Measurements from ENCODE around the gene RAE1.
"Not testable (repeated sequence)": the region's sequence is repeated elsewhere in the genome, so short reads cannot be mapped to it uniquely, and the experiment has no call there.

Gene RAE1

DNA sequence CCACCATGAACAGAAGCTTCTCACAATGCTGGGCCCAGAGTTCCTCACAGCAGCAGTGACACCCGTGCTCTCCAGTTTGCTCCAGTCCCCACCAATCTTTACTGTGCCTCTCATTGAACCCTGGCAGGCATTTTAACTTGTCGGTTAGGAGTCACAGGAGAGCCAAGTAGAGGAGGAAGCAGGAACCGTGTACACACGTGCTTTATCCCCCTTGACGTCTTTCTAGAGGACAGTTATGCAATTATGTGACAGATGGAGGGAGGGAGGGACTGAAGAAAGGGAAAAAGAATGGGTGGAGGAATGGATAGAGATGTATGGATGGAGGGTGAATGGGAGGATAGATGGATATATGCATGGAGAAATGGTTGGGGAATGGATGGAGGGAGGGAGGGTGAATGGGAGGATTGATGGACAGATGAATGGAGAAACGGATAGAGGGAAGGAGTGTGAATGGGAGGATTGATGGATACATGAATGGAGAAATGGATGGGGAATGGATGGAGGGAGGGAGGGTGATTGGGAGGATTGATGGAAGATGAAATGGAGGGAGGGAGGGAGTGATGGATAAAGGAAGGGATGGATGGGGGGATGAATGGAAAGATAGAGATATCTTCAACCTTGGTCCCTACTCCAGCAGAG is 66.1 kb downstream of the RAE1 start:
- no peak for DNase-seq

DNA sequence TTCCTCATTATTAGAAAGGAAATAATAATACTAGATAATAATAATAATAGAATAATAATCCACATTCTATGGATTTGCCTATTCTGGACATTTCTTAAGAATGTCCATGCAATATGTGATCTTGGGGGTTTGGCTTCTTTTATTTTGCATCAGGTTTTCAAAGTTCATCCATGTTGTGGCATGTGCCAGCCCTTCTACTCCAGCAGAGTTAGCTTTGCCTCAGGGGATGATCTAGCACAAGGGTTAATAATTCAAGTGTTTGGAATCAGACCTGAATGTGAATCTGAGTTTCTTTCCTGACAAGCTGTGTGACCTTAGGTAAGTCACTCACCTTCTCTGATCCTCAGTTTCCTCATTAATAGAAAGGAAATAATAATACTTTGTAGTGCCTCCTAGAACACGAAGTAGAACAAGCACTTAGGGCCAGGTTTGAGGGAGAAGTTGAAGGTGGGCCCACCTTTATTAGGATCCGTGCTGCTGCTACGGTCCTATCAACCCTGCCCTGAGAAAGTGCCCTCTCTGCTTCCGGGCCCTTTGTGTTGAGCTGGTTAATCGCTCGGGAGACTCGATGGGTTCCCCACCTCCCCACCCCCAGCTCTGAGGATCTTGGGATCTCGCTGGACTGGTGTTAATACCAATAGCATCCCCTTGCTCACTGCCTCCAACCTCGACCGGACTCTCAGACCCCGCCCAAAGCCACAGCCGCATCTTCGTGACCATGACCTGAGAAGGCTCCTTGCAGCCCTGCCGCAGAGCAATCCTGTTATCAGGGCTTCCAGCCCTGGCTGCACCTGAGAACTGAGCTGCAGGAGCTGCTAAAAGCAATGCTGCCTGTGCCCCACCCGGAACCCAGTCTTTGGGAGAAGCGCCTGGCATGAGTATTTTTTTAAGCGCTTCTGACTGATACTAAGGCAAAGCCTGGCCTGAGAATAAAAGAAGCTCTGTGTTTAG is 67.0 kb downstream of the RAE1 start:
- DNase-seq, result no peak

DNA sequence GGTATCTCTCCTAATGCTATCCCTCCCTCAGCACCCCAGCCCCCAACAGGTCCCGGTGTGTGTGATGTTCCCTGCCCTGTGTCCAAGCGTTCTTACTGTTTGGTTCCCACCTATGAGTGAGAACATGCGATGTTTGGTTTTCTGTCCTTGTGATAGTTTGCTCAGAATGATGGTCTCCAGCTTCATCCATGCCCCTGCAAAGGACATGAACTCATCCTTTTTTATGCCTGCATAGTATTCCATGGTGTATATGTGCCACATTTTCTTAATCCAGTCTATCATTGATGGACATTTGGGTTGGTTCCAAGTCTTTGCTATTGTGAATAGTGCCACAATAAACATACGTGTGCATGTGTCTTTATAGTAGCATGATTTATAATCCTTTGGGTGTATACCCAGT is 68.4 kb downstream of the RAE1 start:
- DNase-seq, result not testable (repeated sequence)

DNA sequence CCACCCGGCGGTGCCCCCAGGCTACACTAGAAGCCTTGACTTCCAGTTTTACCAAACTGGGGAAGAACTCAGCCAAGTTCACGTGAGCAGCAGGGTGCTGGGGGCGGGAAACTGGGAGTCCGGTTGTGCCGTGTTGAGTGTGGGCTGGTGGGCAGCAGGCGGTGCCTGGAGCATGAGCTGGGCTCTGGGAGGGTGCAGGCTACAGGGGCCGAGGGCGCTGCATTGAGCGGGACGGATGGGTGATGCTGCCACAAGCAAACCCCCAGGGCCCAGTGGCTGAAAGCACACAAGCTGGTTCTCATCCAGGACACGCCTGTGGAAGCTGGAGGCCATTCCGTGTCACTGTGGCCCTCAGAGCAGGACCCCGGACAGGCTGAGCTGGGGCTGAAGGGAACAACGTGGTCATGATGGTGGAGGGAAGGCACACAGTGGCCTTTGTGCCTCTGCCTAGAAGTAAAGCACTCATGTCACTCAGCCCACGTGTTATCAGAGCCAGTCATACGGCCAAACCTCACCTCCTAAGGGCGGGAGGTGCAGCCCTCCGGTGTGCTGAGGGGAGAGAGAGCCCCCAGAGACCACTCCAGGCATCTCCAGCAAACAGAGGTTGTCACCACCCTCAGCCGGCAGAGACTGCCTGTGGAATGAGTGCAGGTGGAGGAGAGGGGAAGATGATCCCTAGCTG is 69.7 kb downstream of the RAE1 start:
- no peak for DNase-seq

DNA sequence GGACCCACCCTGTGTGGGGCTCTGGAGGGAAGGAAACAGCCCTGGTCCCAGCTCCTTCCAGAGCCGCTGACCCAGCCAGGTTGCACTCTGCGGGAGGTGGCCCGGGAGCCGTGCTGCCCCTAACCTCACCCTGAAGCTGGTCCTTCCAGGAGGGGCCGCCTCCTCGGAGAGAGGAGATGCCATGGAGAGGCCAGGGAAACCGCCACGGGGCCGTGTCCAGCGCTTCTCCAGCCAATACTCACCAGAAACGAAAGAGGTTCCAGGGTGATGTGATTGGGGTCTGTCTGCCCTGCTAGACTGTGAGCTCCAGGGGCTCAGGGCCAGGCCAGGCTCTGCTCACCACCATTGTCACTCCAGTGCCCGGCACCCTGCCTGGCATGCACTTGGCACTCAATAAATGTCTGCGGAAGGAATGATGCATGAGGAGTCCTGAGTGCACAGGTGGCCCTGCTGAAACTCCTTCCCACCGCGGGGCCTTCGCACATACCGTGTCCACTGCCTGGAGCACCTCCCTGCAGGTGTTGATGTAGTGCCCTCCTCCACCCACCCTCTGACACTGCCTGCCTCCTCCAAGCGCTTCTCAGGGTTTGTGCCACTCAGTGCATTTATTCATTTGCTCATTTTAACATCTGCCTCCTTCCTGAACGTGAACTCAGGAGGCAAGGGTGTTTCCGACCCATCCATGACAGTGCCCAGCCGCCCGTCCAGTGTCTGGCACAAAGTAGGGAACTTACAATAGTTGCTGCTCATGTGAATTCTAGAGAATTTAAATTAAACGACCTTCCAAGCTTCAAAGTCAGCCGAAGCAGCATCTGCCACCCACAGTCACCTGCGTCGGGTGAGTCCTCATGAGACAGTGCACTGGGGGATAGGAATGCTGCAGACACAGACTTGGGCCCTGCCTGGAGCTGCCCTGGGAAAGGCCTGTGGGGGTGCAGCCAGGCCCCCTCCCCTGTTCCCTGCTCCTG is 70.5 kb downstream of the RAE1 start:
- no peak for DNase-seq

DNA sequence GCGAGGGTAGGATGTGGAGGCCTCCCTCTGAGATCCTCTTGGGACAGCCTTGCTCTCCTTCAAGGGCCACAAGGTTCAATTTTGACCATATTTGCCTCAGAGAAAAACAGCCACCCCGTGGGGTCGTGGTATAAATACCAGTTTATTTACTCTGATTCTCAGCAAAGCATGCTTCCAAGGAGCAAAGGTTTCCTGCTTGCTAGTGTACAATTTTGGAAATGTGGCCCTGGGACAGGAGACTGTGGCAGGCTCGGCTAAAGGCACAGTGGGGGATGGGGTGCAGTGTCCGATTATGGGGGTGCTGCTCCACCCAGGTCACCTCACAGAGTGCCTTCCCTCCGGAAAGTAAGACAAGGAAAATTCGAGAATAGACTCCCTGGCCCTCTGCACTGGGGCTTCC is 71.2 kb downstream of the RAE1 start:
- no peak for DNase-seq

DNA sequence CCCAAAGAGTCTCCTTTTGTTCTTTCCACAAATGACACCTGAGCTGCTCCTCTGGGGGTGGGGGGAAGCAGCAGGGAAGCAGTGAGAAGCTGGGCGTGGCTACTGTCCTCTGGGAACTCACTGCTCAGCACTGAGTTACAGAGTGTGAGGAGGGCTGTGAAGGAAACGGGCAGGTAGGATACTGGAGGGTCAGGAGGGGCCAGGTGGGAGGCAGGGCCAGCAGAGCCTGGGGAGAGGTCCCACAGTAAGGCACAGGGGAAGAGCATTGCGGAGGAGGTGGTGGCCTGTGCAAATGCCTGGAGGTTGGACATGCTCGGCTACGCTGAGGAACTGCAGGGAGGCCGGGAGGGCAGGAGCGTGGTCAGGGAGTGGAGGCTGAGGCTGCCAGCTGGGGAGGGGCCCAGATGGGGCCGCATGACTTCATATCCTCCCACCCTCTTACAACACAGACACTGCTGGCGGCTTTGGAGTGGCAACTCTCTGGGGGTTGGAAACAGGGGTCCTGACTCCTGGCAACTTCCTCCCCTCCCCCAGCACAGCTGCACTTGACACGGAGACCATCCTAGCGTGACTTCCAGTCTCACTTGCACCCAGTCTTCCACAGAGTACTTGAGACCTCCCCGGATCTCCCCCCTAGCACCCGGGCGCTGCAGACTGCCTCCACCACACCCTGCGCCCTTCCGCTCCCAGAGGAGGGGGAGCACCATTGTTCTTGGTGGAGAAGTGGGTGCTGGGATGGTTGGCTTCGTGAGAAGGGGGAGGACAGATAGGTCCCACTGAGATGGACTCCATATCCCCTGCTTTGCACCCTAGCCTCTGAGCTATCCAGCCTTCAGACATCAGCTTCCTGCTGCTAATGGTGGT is 74.3 kb downstream of the RAE1 start:
- DNase-seq, result peak; percentile 62

DNA sequence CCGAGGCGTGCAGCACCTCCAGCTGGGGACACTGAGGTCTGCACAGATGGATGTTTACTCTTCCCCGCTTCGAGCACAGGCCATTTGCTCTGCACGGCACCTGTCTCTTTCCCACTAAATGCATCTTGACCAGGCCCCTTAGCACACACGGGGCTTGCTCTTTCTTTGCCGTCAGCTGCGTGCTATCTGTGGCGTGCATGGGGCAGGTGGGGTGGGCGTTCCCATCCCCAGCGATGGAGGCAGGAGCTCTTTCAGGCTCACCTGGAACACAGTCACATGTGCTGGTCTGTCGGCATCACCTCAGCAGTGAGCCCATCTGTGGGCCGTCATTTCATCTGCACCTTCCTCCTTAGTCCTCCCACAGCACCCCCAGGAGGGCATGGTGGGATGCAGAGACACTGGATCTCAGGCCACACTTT is 75.2 kb downstream of the RAE1 start:
- no peak for DNase-seq

DNA sequence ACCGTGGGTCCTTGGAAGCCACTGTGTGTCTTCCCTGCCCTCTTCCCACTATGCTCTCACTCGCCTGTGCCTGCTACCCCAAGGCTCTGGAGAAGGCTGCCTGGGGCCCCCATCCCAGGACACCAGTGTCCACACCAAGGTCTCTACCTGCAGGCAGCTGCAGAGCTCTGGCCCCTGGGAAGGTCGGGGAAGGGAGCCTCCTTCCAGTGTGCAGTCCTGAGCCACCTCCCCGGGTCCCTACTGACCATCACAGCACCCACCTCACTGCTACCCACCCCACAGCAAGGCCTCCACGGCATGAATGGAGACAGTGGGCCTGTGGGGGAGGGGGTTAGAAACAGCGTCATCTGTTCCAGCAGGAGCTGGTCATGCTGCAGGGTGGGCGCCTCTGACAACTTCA is 75.8 kb downstream of the RAE1 start:
- no peak for DNase-seq

DNA sequence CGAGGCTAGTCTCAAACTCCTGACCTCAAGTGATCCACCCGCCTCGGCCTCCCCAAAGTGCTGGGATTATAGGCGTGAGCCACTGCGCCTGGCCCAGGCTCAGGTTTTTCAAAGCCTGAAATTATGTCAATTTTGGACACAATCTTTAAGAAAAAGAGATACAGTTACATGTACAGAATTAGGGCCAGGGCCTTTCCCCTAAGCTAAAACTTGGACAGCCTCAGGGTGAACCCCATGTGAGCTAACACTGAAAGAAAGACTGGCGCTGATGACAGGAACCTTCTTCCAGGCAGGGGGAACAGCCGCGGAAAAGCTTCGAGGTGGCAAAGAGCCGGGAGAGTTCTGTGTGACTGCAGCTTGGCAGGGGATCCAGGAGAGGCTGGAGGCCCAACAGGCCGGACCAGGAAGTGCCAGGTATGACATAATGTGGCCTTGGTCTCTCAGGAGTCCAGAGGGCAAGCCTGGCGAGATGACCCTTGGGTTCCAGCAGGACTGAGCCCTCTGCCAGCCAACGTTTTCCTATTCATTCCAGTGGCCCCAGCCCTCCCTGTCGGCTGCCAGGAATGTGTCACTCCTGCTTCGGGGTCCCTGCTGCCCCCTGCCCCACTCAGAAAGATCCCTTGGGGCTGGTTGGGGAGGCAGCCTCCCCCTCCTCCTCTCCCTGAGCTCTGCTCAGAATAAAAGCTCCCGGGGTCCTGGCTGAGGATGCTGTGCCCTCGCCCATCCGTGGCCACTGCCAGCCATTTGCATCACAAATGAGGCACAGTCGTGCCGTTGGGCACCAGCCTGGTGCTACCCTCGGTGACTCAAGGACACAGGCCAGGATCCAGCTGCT is 77.5 kb downstream of the RAE1 start:
- DNase-seq, result peak; percentile 50

Measured in femur (tissue), 1 donor.